T-helper 17 cell (primary cell): ENCODE results near the gene BECN2. TPM values are rescaled to one million over a fixed set of nuclear protein-coding genes. Genes with fewer than 3 reads are reported as not detected.

Source experiments
- ATAC-seq: fragments of 150-1000 bp; cut with Tn5 transposase; 2 replicates; pipeline ENCODE4 v1.10.0; 2021; ENCODE audit warnings: mild to moderate bottlenecking, moderate library complexity
- DNase-seq, 3 donors: peaks; one replicate each; pipeline versions ENCODE4 v3.0.0 to v3.0.0-alpha.2; 2020 to 2021
- H3K9me3 ChIP-seq: one replicate; pipeline ENCODE4 v1.7.0; 2013; ENCODE audit warnings: low read length, mild to moderate bottlenecking; ENCODE audit not compliant: control insufficient read depth, poor library complexity, severe bottlenecking
- H3K27ac Mint-ChIP-seq: one replicate; pipeline ENCODE4 v1.8.0; 2022; ENCODE audit warnings: mild to moderate bottlenecking, moderate library complexity, mixed read lengths
- H3K27me3 Mint-ChIP-seq: one replicate; pipeline ENCODE4 v1.8.0; 2022; ENCODE audit warnings: mixed read lengths
- H3K36me3 Mint-ChIP-seq: one replicate; pipeline ENCODE4 v1.8.0; 2022; ENCODE audit warnings: low read depth, mixed read lengths
- H3K4me1 Mint-ChIP-seq: one replicate; pipeline ENCODE4 v1.8.0; 2022; ENCODE audit warnings: mild to moderate bottlenecking, mixed read lengths
- H3K4me3 Mint-ChIP-seq: one replicate; pipeline ENCODE4 v1.8.0; 2022; ENCODE audit warnings: mild to moderate bottlenecking, moderate library complexity, mixed read lengths
- total RNA-seq, 4 donors: library from RNA in 2 of 4; stranded (reverse) in 2 of 4; gene quantifications; one replicate each; pipeline ENCODE4 v1.2.3 and lab custom pipeline; 2022 to 2026

The BECN2 gene
- total RNA-seq, 2 donors from 2014 or later, result not detected

GRCh38 chr1:241994171-241994570, 36.6 kb downstream of the BECN2 start:
- Mint-ChIP-seq H3K4me3 (no peak overlapping the region), H3K27ac (no peak overlapping the region), H3K4me1 (peaks cover 8% of the 10 kb centered on the region), H3K36me3 (peaks cover 3% of the 10 kb centered on the region), H3K27me3 (peaks cover 16% of the 10 kb centered on the region)
- DNase-seq, result no peak
- H3K9me3 ChIP-seq, result no peaks in the 10 kb centered on the region
- ATAC-seq, result no peak

DNA sequence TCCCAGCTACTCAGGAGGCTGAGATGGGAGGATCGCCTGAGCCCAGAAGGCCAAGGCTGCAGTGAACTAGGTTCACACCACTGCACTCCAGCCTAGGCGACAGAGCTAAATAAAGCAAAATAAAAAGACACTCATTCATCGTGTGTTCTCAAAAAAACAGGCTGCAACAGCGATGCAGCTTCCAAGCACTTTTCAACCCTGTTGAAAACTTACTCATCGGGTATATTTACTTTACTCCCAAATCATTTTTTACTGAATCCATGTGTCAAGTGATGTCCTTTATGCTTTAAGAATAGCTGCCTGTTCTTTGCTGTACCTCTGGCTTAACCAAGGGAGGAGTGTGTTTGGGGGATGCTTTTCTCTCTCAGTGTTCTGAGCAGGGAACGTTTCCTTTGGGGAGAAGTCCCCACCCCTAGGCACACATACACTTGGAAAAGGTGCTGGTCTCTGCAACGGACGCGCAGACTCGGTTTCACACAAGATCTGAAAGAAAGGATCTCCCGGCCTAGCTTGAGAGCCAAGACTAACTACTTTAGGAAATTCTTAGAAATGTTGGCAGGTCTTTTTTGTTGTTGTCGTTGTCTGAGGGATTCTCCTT, 39.9 kb downstream of the BECN2 start:
- Mint-ChIP-seq H3K36me3 (no peaks in the 10 kb centered on the region), H3K4me3 (no peak overlapping the region), H3K27ac (no peak overlapping the region), H3K27me3 (peaks cover 2% of the 10 kb centered on the region), H3K4me1 (peaks cover 8% of the 10 kb centered on the region)
- no peaks in the 10 kb centered on the region for H3K9me3 ChIP-seq
- DNase-seq (no peak), ATAC-seq (no peak)

DNA sequence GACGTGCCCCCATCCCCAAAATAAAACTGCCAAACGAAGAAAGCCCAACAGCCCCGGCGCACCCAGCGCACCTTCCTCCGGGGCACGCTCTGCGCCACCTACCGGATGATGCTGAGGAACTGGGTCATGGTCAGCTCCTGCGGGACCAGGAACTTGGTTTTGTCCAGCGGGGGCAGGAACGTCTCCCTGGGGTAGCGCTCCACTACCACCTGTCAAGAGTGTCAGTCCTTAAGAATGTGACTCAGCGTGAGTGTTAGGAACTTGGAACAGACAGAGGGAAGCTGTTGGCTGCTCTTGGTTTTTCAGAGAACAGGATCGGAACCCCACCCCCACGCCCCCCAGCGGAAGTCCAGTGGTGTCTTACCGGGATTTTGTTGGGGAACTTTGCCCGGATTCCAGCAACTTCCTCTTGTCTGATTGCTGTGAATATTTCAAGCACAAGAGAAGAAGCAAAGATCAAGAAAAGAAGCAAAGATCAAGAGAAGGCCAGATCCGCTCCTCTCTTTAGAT, 40.9 kb downstream of the BECN2 start:
- peak; percentile 65 for ATAC-seq
- Mint-ChIP-seq H3K27ac (peak overlapping the region; percentile 61), H3K4me1 (peaks cover 6% of the 10 kb centered on the region), H3K36me3 (no peaks in the 10 kb centered on the region), H3K4me3 (peak overlapping the region; percentile 49), H3K27me3 (no peaks in the 10 kb centered on the region)
- DNase-seq, result peak in 2 of 3 donors; percentile 9 to 16
- H3K9me3 ChIP-seq, result no peaks in the 10 kb centered on the region

GRCh38 chr1:241999026-241999425, 41.5 kb downstream of the BECN2 start, which contains the start of gene MAP1LC3C:
Gene MAP1LC3C (minus strand): TSS chr1:241999098. CDS start chr1:241999008, 90 bp downstream.
- Mint-ChIP-seq H3K4me3 (peak within 1 kb of the TSS; percentile 49), H3K36me3 (no peaks in the 10 kb centered on the region), H3K4me1 (peaks cover 6% of the 10 kb centered on the region), H3K27ac (peak within 1 kb of the TSS; percentile 61), H3K27me3 (no peaks in the 10 kb centered on the region)
- ATAC-seq (no peak), DNase-seq (no peak)
- H3K9me3 ChIP-seq, result no peaks in the 10 kb centered on the region

DNA sequence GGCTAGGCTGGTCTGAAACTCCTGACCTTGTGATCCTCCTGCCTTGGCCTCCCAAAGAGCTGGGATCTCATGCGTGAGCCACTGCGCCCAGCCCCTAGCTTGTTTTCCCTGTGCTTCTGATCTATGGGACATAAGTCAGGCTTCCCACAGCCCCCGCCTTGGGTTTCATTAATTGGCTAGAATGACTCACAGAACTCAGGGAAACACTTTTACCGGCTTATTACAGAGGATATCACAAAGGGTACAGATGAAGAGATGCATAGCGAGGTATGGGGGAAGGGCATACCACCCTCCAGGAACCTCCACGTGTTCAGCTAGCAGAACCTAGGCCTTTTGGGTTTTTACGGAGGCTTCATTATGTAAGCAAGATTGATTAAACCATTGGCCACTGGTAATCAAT, 42.9 kb downstream of the BECN2 start:
- DNase-seq (no peak), ATAC-seq (no peak)
- Mint-ChIP-seq H3K27ac (no peak overlapping the region), H3K4me3 (no peak overlapping the region), H3K27me3 (no peaks in the 10 kb centered on the region), H3K36me3 (no peaks in the 10 kb centered on the region), H3K4me1 (peaks cover 6% of the 10 kb centered on the region)
- no peaks in the 10 kb centered on the region for H3K9me3 ChIP-seq

GRCh38 chr1:242002072-242002471, 44.5 kb downstream of the BECN2 start:
- ATAC-seq, result no peak

GRCh38 chr1:242002510-242002909, 44.9 kb downstream of the BECN2 start:
- Mint-ChIP-seq H3K27ac (no peak overlapping the region), H3K36me3 (no peaks in the 10 kb centered on the region), H3K27me3 (peaks cover 4% of the 10 kb centered on the region), H3K4me1 (peaks cover 6% of the 10 kb centered on the region), H3K4me3 (no peak overlapping the region)
- no peaks in the 10 kb centered on the region for H3K9me3 ChIP-seq
- ATAC-seq (no peak), DNase-seq (no peak)

More at GRCh38 chr1:242002072-242002471, 44.5 kb downstream of the BECN2 start:
- no peaks in the 10 kb centered on the region for H3K9me3 ChIP-seq
- no peak overlapping the region for H3K4me3 Mint-ChIP-seq
- no peak for DNase-seq
- H3K27ac Mint-ChIP-seq, result no peak overlapping the region
- no peaks in the 10 kb centered on the region for H3K36me3 Mint-ChIP-seq
- H3K4me1 Mint-ChIP-seq, result peaks cover 6% of the 10 kb centered on the region
- H3K27me3 Mint-ChIP-seq, result peaks cover 4% of the 10 kb centered on the region

- no peak overlapping the region for H3K4me3 Mint-ChIP-seq
- DNase-seq, result no peak
- H3K36me3 Mint-ChIP-seq, result no peaks in the 10 kb centered on the region
- peaks cover 9% of the 10 kb centered on the region for H3K27me3 Mint-ChIP-seq
- no peak overlapping the region for H3K27ac Mint-ChIP-seq
- no peaks in the 10 kb centered on the region for H3K4me1 Mint-ChIP-seq
- no peaks in the 10 kb centered on the region for H3K9me3 ChIP-seq
- no peak for ATAC-seq
These were observed 47.4 kb downstream of the BECN2 start for GRCh38 chr1:242004751-242005495.

DNA sequence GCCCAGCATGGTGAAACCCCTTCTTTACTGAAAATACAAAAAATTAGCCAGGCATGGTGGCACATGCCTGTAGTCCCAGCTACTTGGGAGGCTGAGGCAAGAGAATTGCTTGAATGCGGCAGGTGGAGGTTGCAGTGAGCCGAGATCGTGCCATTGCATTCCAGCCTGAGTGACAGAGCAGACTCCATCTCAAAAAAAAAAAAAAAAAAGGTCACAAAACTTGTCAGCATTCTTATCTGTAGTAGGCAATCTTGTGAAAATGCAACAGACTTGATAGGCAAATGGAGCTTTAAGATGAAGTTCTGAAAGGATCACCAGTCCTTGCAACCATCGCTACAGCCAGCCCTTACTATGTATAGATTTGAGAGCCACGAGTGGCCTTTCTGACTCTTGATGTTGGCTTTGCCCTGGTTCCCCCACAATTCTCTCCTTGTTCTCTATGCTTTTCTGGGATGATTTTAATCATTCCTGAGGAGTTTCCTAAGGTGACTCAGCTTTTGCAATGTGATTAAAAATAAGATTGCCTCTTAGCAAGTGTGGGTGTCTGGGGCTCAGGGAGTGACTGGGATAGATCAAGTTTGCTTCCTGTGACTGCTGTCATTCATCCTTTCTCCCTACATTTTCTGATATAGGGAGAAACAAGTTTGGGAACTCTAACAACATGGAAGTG, 48.4 kb downstream of the BECN2 start:
- no peak overlapping the region for H3K4me3 Mint-ChIP-seq
- ATAC-seq (no peak), DNase-seq (no peak)
- no peak overlapping the region for H3K27ac Mint-ChIP-seq
- peaks cover 19% of the 10 kb centered on the region for H3K27me3 Mint-ChIP-seq
- no peaks in the 10 kb centered on the region for H3K9me3 ChIP-seq
- no peaks in the 10 kb centered on the region for H3K4me1 Mint-ChIP-seq
- H3K36me3 Mint-ChIP-seq, result no peaks in the 10 kb centered on the region

- ATAC-seq (no peak), DNase-seq (no peak)
- Mint-ChIP-seq H3K36me3 (no peaks in the 10 kb centered on the region), H3K27me3 (peaks cover 19% of the 10 kb centered on the region), H3K4me1 (no peaks in the 10 kb centered on the region), H3K27ac (no peak overlapping the region), H3K4me3 (no peak overlapping the region)
- no peaks in the 10 kb centered on the region for H3K9me3 ChIP-seq
These were observed 49.4 kb downstream of the BECN2 start for GRCh38 chr1:242006976-242007375.

Other genes starting within 250 kb of the BECN2 start
- gene EXO1, start 109.6 kb upstream of the BECN2 start, total RNA-seq, result 1 to 10 TPM; 1.4 to 1.7 TPM
- gene MAP1LC3C, start 41.3 kb downstream of the BECN2 start, total RNA-seq, result not detected